ENCODE measurements around the gene MYCBPAP. TPM values are rescaled to one million over a fixed set of nuclear protein-coding genes. Genes with fewer than 3 reads are reported as not detected.

MYCBPAP gene
- total and polyA plus RNA-seq, 2 donors (not counting 3 experiments of a cell fraction or from before 2014, with no cell fraction given), result 0.40 to 0.66 TPM

GRCh38 chr17:50532452-50533024, 24.3 kb downstream of the MYCBPAP start, which contains the start of gene EPN3:
EPN3 (plus strand) TSS chr17:50532735; CDS start chr17:50536557, 3,822 bp downstream.
- no peak within 1 kb of the TSS for H3K27ac ChIP-seq (ENCODE audit: insufficient read depth, low read depth, low read length)
- TF ChIP-seq FOS (IDR thresholded peaks at IDR 0.05; ENCODE audit: borderline replicate concordance, insufficient read depth, low read length) (no peak), EZH2 (IDR thresholded peaks at IDR 0.05; ENCODE audit: borderline replicate concordance, low read depth, low read length, severe bottlenecking) (no peak)
- TF ChIP-seq, protein P1, sequence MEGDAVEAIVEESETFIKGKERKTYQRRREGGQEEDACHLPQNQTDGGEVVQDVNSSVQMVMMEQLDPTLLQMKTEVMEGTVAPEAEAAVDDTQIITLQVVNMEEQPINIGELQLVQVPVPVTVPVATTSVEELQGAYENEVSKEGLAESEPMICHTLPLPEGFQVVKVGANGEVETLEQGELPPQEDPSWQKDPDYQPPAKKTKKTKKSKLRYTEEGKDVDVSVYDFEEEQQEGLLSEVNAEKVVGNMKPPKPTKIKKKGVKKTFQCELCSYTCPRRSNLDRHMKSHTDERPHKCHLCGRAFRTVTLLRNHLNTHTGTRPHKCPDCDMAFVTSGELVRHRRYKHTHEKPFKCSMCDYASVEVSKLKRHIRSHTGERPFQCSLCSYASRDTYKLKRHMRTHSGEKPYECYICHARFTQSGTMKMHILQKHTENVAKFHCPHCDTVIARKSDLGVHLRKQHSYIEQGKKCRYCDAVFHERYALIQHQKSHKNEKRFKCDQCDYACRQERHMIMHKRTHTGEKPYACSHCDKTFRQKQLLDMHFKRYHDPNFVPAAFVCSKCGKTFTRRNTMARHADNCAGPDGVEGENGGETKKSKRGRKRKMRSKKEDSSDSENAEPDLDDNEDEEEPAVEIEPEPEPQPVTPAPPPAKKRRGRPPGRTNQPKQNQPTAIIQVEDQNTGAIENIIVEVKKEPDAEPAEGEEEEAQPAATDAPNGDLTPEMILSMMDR (IDR thresholded peaks at IDR 0.05; ENCODE audit: extremely low read depth in 1 of 2, insufficient read depth in 1 of 2, low read depth in 1 of 2, low read length in 2 of 2), result no peak
- H3K27me3 ChIP-seq (ENCODE audit: control insufficient read depth in 2 of 2, insufficient read depth in 2 of 2, low read length in 2 of 2), result peaks cover 13 to 30% of the 10 kb centered on the region in 2 experiments
- no peak within 1 kb of the TSS for H3K4me2 ChIP-seq (ENCODE audit: insufficient read depth, low read length)
- no peaks in the 10 kb centered on the region for H4K20me1 ChIP-seq (replicated peaks; ENCODE audit: control insufficient read depth, extremely low read depth, insufficient read depth, low read length)
- H2AFZ ChIP-seq (ENCODE audit: low read depth, low read length), result no peak within 1 kb of the TSS
- intact Hi-C loops (cut with micrococcal nuclease) (no loop called here), dilution Hi-C loops (cut with MboI; ENCODE audit: extremely low pct_ligation_motif_present, low sequenced_read_pairs) (no loop called here)
- H3K4me3 ChIP-seq (replicated peaks in 1 of 3; ENCODE audit: insufficient read depth in 1 of 3, low read depth in 1 of 3, low read length in 3 of 3), result no peak within 1 kb of the TSS
- no peaks in the 10 kb centered on the region for H3K9me3 ChIP-seq (replicated peaks; ENCODE audit: control insufficient read depth, insufficient read depth, low read length)
- no peaks in the 10 kb centered on the region for H3K9me1 ChIP-seq (replicated peaks; ENCODE audit: control insufficient read depth, extremely low read depth, insufficient read depth, low read length)
- ChIA-PET CTCF (no interaction called here), POLR2A (no interaction called here)
- H3K36me3 ChIP-seq (ENCODE audit: control insufficient read depth in 2 of 2, extremely low read depth in 1 of 2, insufficient read depth in 2 of 2, low read length in 2 of 2), result no peaks in the 10 kb centered on the region
- no peak for DNase-seq (ENCODE audit: low read depth, low spot score)
- no peak for FAIRE-seq
- no peak within 1 kb of the TSS for H3K9ac ChIP-seq (replicated peaks; ENCODE audit: extremely low read depth, insufficient read depth, low read length)
- no peaks in the 10 kb centered on the region for H3K79me2 ChIP-seq (ENCODE audit: control insufficient read depth, insufficient read depth, low read length)
- H3K4me1 ChIP-seq (ENCODE audit: control insufficient read depth, extremely low read depth, insufficient read depth, low read length), result no peaks in the 10 kb centered on the region
- BruUV-seq (replicated peaks), result no TSS peak

- ChIA-PET POLR2A (no interaction called here), CTCF (no interaction called here)
- FAIRE-seq (no peak), DNase-seq (ENCODE audit: low read depth, low spot score) (no peak)
- peaks cover 13 to 29% of the 10 kb centered on the region in 2 experiments for H3K27me3 ChIP-seq (ENCODE audit: control insufficient read depth in 2 of 2, insufficient read depth in 2 of 2, low read length in 2 of 2)
- H3K4me3 ChIP-seq (replicated peaks in 1 of 3; ENCODE audit: insufficient read depth in 1 of 3, low read depth in 1 of 3, low read length in 3 of 3), result no peak overlapping the region
- H4K20me1 ChIP-seq (replicated peaks; ENCODE audit: control insufficient read depth, extremely low read depth, insufficient read depth, low read length), result no peaks in the 10 kb centered on the region
- no peaks in the 10 kb centered on the region for H3K9me3 ChIP-seq (replicated peaks; ENCODE audit: control insufficient read depth, insufficient read depth, low read length)
- TF ChIP-seq MAX (IDR thresholded peaks at IDR 0.05; ENCODE audit: insufficient read depth, insufficient read length), result no peak
- TF ChIP-seq POLR2A (IDR thresholded peaks at IDR 0.05; ENCODE audit: low read depth, low read length), result no peak
- no peak for TF ChIP-seq MYC (IDR thresholded peaks at IDR 0.05; ENCODE audit: low read depth, low read length)
- no peak for TF ChIP-seq JUN (IDR thresholded peaks at IDR 0.05; ENCODE audit: borderline replicate concordance, insufficient read depth, insufficient read length, low read depth)
- no peak for TF ChIP-seq EZH2 (IDR thresholded peaks at IDR 0.05; ENCODE audit: borderline replicate concordance, low read depth, low read length, severe bottlenecking)
- no peak for TF ChIP-seq GATA2 (IDR thresholded peaks at IDR 0.05; ENCODE audit: insufficient read depth, insufficient read length, low read depth, low read length)
- no peak for TF ChIP-seq POLR2AphosphoS5 (IDR thresholded peaks at IDR 0.05; ENCODE audit: insufficient read depth, low read depth, low read length)
- TF ChIP-seq, protein P1 (IDR thresholded peaks at IDR 0.05; ENCODE audit: extremely low read depth in 1 of 2, insufficient read depth in 1 of 2, low read depth in 1 of 2, low read length in 2 of 2), result no peak
- TF ChIP-seq FOS (IDR thresholded peaks at IDR 0.05; ENCODE audit: borderline replicate concordance, insufficient read depth, low read length), result no peak
- H3K27ac ChIP-seq (ENCODE audit: insufficient read depth, low read depth, low read length), result no peak overlapping the region
- no peak overlapping the region for H3K4me2 ChIP-seq (ENCODE audit: insufficient read depth, low read length)
- no peak overlapping the region for H2AFZ ChIP-seq (ENCODE audit: low read depth, low read length)
- no peaks in the 10 kb centered on the region for H3K79me2 ChIP-seq (ENCODE audit: control insufficient read depth, insufficient read depth, low read length)
- no peaks in the 10 kb centered on the region for H3K36me3 ChIP-seq (ENCODE audit: control insufficient read depth in 2 of 2, extremely low read depth in 1 of 2, insufficient read depth in 2 of 2, low read length in 2 of 2)
- intact Hi-C loops (cut with micrococcal nuclease) (no loop called here), dilution Hi-C loops (cut with MboI; ENCODE audit: extremely low pct_ligation_motif_present, low sequenced_read_pairs) (no loop called here)
- BruUV-seq (replicated peaks), result no TSS peak
- no peak overlapping the region for H3K9ac ChIP-seq (replicated peaks; ENCODE audit: extremely low read depth, insufficient read depth, low read length)
- no peaks in the 10 kb centered on the region for H3K9me1 ChIP-seq (replicated peaks; ENCODE audit: control insufficient read depth, extremely low read depth, insufficient read depth, low read length)
- H3K4me1 ChIP-seq (ENCODE audit: control insufficient read depth, extremely low read depth, insufficient read depth, low read length), result no peaks in the 10 kb centered on the region
These were observed 24.9 kb downstream of the MYCBPAP start for GRCh38 chr17:50533185-50533584.

Data from endothelial cell of umbilical vein (primary cell).